ENCODE measurements around the gene DIPK1B. TPM values are rescaled to one million over a fixed set of nuclear protein-coding genes. Genes with fewer than 3 reads are reported as not detected.
"Not testable (repeated sequence)": the region's sequence is repeated elsewhere in the genome, so short reads cannot be mapped to it uniquely, and the experiment has no call there.

DIPK1B gene
- total and polyA plus RNA-seq, 11 donors, result 14.4 to 46.3 (median 19.8) TPM

- no peak for TF ChIP-seq POLR2A (IDR thresholded peaks at IDR 0.05)
- no peak for TF ChIP-seq CTCF (IDR thresholded peaks at IDR 0.05)
- peak overlapping the region in 2 of 12 donors; percentile 4 to 23 for H3K4me3 ChIP-seq
- no peaks in the 10 kb centered on the region for H3K9me3 ChIP-seq
- peaks cover 0 to 25% (median 2%) of the 10 kb centered on the region in 12 donors for H3K4me1 ChIP-seq
- ATAC-seq (peak in 3 of 4 donors; percentile 13 to 32 (median 13)), DNase-seq (no peak)
- WGBS, 4 donors, result 23 to 44% (median 24%) methylated on average over 31 to 38 of the region's 38 CpGs
- H3K27me3 ChIP-seq, result peaks cover 0 to 18% (median 3%) of the 10 kb centered on the region in 9 donors
- no peak overlapping the region for H3K27ac ChIP-seq
- no peaks in the 10 kb centered on the region for H3K36me3 ChIP-seq
- intact Hi-C loops (cut with DNase I), result no loop called here
These were observed 11.3 kb upstream of the DIPK1B start for GRCh38 chr9:136700959-136701667.

- H3K27ac ChIP-seq, result no peak overlapping the region
- DNase-seq (no peak), ATAC-seq (no peak)
- TF ChIP-seq CTCF (IDR thresholded peaks at IDR 0.05), result no peak
- TF ChIP-seq POLR2A (IDR thresholded peaks at IDR 0.05), result no peak
- no peaks in the 10 kb centered on the region for H3K9me3 ChIP-seq
- 47 to 66% (median 56%) methylated on average over 8 to 10 of the region's 10 CpGs for WGBS, 4 donors
- peak overlapping the region in 1 of 12 donors; percentile 23 for H3K4me3 ChIP-seq
- peaks cover 0 to 25% (median 2%) of the 10 kb centered on the region in 12 donors for H3K4me1 ChIP-seq
- no peaks in the 10 kb centered on the region for H3K36me3 ChIP-seq
- intact Hi-C loops (cut with DNase I), result no loop called here
- H3K27me3 ChIP-seq, result peaks cover 0 to 18% (median 3%) of the 10 kb centered on the region in 9 donors
These were observed 10.7 kb upstream of the DIPK1B start for GRCh38 chr9:136701668-136702053.

- 78 to 89% (median 87%) methylated on average over 12 of the region's 12 CpGs for WGBS, 4 donors
- ATAC-seq, result no peak
- intact Hi-C loops (cut with DNase I), result no loop called here
These were observed 9.0 kb upstream of the DIPK1B start for GRCh38 chr9:136703276-136703860.

GRCh38 chr9:136704741-136705140, 7.6 kb upstream of the DIPK1B start:
- ATAC-seq, DNase-seq: not testable (repeated sequence)

More at GRCh38 chr9:136703276-136703860, 9.0 kb upstream of the DIPK1B start:
- Histone ChIP-seq H3K27me3 (peaks cover 0 to 18% (median 3%) of the 10 kb centered on the region in 9 donors), H3K4me1 (peaks cover 0 to 15% (median 2%) of the 10 kb centered on the region in 12 donors), H3K4me3 (no peak overlapping the region), H3K36me3 (no peaks in the 10 kb centered on the region), H3K9me3 (no peaks in the 10 kb centered on the region), H3K27ac (no peak overlapping the region)
- DNase-seq, result no peak
- TF ChIP-seq CTCF (IDR thresholded peaks at IDR 0.05) (no peak), POLR2A (IDR thresholded peaks at IDR 0.05) (no peak)

More at GRCh38 chr9:136704741-136705140, 7.6 kb upstream of the DIPK1B start:
- Histone ChIP-seq H3K27me3 (peaks cover 0 to 18% (median 3%) of the 10 kb centered on the region in 9 donors), H3K4me1 (peaks cover 0 to 15% (median 2%) of the 10 kb centered on the region in 12 donors)
- H3K36me3 ChIP-seq; H3K4me3 ChIP-seq; H3K27ac ChIP-seq; intact Hi-C loops (cut with DNase I); H3K9me3 ChIP-seq: not testable (repeated sequence)
- WGBS, 4 donors, result 93 to 96% (median 94%) methylated on average over 8 of the region's 8 CpGs
